ENCODE results near the gene NDUFB6.

The NDUFB6 gene

DNA sequence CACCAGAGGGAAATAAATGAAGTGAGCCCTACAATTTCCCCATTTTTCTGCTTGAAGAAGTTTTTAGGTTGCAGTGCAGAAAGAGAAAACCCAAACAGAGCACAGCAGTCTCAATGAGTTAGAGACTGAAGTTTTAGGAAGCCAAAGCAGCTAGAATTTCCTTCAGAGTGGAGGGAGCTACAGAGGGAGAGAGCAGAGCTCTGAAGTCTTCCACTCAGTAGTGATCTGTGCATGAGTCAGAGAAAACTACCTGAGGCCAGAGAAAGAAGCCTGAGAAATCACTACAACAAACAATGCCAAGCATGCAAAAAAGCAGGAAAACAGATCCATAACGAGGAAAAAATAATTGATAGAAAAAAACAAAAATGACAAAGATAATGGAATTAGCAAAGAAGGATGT lies 17.9 kb upstream of the NDUFB6 start:
- no peak overlapping the region for H3K27ac ChIP-seq
- TF ChIP-seq, protein P1, sequence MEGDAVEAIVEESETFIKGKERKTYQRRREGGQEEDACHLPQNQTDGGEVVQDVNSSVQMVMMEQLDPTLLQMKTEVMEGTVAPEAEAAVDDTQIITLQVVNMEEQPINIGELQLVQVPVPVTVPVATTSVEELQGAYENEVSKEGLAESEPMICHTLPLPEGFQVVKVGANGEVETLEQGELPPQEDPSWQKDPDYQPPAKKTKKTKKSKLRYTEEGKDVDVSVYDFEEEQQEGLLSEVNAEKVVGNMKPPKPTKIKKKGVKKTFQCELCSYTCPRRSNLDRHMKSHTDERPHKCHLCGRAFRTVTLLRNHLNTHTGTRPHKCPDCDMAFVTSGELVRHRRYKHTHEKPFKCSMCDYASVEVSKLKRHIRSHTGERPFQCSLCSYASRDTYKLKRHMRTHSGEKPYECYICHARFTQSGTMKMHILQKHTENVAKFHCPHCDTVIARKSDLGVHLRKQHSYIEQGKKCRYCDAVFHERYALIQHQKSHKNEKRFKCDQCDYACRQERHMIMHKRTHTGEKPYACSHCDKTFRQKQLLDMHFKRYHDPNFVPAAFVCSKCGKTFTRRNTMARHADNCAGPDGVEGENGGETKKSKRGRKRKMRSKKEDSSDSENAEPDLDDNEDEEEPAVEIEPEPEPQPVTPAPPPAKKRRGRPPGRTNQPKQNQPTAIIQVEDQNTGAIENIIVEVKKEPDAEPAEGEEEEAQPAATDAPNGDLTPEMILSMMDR (conservative IDR thresholded peaks at IDR 0.05): no peak

DNA sequence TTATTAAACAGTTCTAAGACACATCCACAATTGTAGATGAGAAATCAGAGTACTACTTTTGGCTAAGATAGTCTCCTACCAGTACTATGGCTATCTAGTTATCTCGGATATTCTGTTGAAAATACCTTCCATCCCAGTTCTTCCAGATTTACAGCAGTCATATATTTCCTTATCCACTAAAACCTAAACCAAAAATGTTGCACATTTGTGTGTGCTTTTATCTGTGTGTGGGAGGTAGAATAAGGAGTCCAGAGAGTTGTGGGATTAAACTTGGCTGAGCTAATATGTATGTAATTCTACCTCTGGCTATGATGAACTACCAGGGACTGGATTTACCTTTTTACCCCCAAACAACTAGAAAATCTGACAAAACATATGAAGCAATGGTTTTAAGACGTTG lies 17.5 kb upstream of the NDUFB6 start:
- TF ChIP-seq, protein P1 (conservative IDR thresholded peaks at IDR 0.05): no peak
- no peak overlapping the region for H3K27ac ChIP-seq

DNA sequence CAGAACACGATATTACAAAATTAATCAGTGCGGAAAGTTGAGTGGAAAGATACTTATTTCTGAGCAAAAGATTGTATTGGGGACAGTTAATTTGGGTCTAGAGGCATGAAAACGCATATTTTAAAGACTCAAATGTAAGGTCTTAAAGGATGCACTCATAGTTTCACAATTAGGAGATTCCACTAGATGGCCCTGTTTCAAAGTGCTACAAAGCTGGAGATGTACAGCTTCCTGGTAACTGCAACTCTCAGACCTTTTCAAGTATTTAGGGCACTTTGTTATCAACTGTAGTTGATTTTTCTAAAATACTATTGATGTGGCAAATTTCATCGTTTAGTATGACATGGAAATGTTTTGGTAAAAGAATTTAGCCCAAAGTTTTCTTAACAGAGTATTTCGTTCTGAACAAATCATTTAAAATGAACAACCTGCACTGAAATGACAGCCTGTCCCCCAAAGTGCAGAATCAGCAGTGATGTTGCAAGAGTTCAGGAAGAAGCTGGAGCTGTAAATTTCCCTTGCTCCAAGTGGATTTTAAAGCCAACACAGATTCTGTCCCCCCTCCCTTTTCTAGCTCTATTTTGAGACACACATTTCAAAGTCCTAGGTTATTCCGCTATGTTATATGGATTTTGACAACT lies 16.2 kb upstream of the NDUFB6 start:
- no peak overlapping the region for H3K27ac ChIP-seq
- TF ChIP-seq, protein P1 (conservative IDR thresholded peaks at IDR 0.05): peak; percentile 84

DNA sequence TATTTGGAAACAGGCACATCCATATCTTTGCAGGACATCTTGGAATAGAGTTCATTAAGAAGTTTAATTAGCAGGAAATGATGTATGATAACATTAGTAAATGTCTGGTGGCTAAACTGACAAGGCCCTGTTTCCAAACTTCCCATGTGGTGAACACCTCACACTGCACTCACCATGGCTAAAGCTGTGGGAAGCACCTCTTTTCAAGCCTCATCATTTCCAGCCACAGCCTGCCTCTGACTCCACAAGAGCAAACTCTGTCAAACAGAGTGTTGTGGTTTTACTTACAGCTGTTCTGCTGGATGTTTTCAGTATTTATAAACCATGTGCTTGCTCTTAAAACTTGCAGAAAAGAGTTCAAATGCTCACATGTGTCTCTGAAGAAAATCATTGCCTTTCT lies 14.9 kb upstream of the NDUFB6 start:
- TF ChIP-seq, protein P1 (conservative IDR thresholded peaks at IDR 0.05): no peak

DNA sequence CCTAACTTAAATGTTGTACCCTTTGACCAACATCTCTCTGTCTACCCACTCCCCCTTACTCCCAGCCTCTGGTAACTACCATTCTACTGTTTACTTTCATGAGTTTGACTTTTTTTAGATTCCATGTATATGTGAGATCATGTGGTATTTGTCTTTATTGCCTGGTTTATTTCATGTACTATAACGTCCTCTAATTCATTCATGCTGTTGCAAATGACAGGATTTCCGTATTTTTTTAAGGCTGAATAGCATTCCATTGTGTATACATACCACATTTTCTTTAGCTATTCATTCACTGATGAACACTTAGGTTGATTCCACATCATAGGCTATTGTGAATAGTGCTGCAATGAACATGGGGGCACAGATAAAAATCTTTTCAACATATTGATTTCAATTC lies 11.8 kb upstream of the NDUFB6 start:
- TF ChIP-seq, protein P1 (conservative IDR thresholded peaks at IDR 0.05): no peak

More for the DNA sequence above, 14.9 kb upstream of the NDUFB6 start:
- H3K27ac ChIP-seq: no peak overlapping the region

DNA sequence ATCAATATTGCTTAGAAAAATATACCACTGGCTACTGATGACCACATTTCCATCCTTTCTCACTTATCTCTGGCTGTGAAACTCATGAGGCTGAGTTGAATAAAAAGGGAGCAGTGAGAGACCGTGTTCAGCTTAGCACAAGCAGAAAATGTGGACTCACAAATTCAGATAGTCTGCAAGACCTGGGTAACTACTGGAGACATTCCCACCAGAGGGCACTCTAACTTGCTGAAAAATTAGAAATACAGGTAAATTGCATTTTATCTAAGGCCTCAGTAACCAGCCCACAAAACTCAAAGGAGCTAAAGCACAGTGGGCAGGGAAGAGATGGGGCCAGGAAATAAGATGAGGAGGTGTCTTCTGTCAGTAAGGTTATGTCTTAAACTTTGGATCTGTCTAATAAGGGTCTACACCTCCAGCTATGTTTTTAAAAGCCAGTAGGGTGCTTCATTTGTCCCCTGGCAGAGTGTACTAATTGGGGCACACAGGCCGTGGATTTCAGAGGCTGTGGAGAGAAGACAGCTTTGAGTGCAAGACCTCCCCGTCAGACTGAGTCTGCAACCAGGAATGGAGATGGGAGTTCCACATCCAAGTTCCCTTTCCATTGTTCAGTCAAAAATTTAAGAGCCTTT lies 8.7 kb upstream of the NDUFB6 start:
- no peak overlapping the region for H3K27ac ChIP-seq
- TF ChIP-seq, protein P1 (conservative IDR thresholded peaks at IDR 0.05): peak; percentile 86

More for the DNA sequence above, 11.8 kb upstream of the NDUFB6 start:
- no peak overlapping the region for H3K27ac ChIP-seq

DNA sequence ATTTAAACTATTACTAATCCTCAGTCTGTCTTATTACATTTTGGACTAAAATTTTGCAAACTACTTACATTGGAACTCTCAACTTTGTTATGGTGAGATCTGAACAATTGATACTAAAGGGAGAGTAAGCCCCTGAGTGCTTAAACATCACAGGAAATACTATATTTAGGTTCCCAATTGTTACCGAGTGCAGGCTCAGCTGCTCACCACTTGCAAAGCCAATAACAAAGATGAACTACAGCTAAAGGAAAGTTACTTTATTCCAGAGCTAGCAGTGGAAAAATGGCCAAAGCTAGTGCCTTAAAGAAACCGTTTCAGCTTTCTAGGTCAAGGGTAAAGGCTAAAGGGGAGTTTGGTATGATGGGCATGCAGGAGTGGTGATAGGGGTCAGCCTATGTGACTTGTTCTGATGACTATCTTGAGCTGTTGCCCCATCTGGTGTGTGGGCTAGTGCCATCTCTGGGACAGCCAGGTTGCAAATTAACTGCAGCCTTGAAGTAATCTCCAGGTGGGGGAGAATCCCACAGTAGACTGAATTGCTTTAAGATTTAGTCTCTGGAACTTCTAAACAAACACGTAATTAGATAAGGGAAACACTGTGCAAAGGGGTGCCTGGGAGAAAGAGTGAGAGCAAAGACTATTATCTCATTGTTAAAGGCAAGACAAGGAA lies 7.8 kb upstream of the NDUFB6 start:
- no peak overlapping the region for H3K27ac ChIP-seq
- TF ChIP-seq, protein P1 (conservative IDR thresholded peaks at IDR 0.05): no peak
